Measurements from ENCODE around the gene SYT15B.
"Not testable (repeated sequence)": the region's sequence is repeated elsewhere in the genome, so short reads cannot be mapped to it uniquely, and the experiment has no call there.

The SYT15B gene

DNA sequence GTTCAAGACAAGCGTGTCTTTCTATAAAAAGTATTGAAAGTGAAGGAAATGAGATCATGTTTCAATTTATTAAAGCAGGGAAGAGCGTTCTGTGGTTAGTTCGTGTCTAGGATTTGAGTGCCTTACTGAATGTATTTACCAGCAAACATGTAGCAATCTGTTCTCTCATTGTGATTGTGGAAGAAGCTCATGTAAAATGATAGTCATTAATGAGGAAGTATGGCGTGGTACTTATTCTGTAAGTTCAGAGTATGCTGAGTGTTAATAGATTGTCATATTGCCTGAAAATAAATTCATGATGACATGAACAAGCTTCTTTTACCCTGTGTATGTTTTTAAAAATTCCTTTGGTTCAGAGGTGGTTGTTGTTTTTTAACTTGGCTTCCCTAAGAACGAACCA lies 32.5 kb downstream of the SYT15B start:
- not testable (repeated sequence) for DNase-seq (ENCODE audit: low read depth in 1 of 2, low spot score in 1 of 2)

DNA sequence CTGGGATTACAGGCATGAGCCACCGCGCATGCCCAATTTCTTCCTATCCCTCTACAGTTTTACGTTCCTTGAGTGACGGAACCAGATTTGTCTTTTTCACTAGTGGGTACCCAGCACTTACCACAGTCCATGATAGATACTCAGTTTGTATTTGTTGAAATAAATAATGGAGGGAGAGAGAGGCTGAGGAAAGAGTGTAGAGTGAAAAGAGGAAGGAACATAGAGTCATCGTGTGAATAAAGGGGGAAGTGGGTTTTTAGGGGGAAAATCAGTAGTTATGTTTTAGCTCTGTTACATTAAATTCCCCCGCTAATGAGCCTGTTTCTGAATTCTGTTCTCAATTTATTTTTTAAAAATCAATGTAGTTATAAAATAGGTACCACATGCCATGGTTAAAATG lies 37.7 kb downstream of the SYT15B start:
- not testable (repeated sequence) for DNase-seq (ENCODE audit: low read depth in 1 of 2, low spot score in 1 of 2)

DNA sequence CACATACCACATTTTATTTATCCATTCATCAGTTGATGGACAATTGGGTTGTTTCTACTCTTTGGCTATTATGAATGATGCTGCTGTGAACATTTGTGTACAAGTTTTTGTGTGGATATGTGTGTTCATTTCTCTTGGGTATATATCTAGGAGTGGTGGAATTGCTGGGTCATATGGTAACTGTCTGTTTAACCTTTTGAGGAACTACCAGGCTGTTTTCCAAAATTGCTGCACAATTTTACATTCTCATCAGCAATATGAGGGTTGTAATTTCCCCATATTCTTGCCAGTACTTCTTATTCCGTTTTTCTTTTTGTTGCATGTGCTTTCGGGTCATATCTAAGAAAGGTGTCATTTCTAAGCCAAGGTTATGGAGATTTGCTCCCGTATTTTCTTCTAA lies 38.3 kb downstream of the SYT15B start:
- not testable (repeated sequence) for DNase-seq (ENCODE audit: low read depth in 1 of 2, low spot score in 1 of 2)

DNA sequence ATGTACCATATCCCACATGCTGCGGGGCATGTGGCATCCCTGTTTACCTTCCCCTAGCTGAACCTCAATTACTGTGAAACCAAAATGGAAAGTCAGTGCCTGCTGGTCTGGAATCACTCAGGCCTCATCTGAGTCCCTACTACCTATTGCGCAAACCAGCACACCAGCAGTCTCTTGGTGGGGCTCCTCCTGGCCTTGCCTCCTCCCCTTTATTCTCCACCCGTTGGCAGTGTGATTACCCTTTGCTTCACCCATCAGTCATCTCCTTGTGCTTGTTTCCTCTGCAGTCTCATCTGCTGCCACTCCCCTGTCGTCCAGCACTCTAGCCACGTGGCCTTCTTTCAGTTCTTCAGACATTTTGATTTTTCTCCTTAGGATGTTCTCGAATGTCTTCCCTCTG lies 39.3 kb downstream of the SYT15B start:
- not testable (repeated sequence) for DNase-seq (ENCODE audit: low read depth in 1 of 2, low spot score in 1 of 2)

DNA sequence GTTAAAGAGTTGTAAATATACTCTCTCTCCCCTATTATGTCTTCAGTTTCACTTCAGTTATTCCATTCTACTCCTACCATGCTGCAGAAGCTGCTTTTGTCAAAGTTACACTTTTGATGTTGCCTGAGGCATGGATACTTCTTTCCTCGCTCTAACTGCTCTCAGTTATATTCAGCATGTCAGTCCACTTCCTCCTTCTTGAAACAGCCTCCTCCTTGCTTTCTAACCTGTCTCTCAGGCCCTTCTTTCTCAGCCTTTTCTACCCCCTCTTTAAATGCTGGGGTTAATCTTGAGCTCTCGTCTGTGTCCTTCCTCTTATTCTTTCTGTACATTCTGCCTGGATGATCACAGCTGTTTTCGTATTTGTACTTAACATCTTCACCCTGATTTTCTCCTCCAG lies 40.0 kb downstream of the SYT15B start:
- DNase-seq (ENCODE audit: low read depth in 1 of 2, low spot score in 1 of 2): not testable (repeated sequence)

DNA sequence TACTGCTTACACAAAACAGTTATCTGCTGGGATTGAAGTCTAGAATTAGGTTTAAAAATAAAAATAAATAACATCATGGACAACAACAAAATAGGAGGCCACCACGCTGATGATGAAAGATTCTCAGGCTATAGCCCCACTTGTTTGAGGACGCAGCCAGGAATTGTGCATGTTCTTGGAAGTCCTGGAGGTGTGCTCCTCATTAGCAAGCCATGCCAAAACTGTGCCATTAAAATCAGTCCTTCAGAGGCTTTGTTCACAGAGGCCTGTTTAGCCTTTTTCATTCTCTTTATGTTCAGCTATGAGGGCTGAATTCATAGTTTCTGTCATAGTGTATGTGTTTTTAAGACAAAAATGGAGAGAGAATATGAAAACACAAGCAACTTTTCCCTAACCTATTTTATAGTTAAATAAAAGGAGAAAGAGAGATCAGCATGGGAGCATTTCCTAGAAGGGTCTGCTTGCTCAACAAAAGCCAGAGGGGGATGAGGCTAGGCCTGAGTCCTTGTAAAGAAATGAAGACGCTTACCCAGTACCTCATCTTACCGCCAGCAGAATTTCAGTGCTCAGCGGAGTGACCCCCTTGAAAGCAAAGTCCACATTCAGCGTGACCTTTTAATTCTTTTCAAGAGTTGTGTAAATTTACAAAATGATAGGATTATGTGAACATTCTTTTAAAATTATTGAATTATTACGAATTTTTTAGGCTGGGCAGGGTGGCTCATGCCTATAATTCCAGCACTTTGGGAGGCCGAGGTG lies 46.2 kb downstream of the SYT15B start:
- DNase-seq (ENCODE audit: low read depth in 1 of 2, low spot score in 1 of 2): not testable (repeated sequence)

All from activated T-helper 1 cell treated with anti-CD3 and anti-CD28 coated beads, Interleukin-2, amount 50 U/mL, for 16 hours (primary cell).